Neuronal stem cell (in vitro differentiated cells): Measurements from ENCODE around the gene MTA3.

Source experiments
- DNase-seq: peaks from one replicate; pipeline ENCODE4 v3.0.0-alpha.2; 2013; ENCODE audit warnings: low spot score
- H2AFZ ChIP-seq: one replicate; pipeline ENCODE4 v1.6.1; 2013; ENCODE audit warnings: mild to moderate bottlenecking, low read length, inconsistent platforms
- H2AK5ac ChIP-seq: 2 replicates; pipeline ENCODE4 v1.6.1; 2013; ENCODE audit warnings: low read depth, mild to moderate bottlenecking, inconsistent platforms, low read length, moderate library complexity, mixed read lengths
- H2BK120ac ChIP-seq: 2 replicates; pipeline ENCODE4 v1.6.1; 2013; ENCODE audit warnings: low read depth, mild to moderate bottlenecking, inconsistent platforms, low read length, moderate library complexity, mixed read lengths
- H2BK12ac ChIP-seq: one replicate; pipeline ENCODE4 v1.6.1; 2013; ENCODE audit warnings: low read length, inconsistent platforms
- H2BK15ac ChIP-seq: 2 replicates; pipeline ENCODE4 v1.6.1; 2013; ENCODE audit warnings: mild to moderate bottlenecking, low read length, inconsistent platforms, mixed read lengths
- H2BK5ac ChIP-seq: one replicate; pipeline ENCODE4 v1.6.1; 2013; ENCODE audit warnings: inconsistent platforms, mild to moderate bottlenecking, low read length, moderate library complexity
- H3K14ac ChIP-seq: one replicate; pipeline ENCODE4 v1.6.1; 2013; ENCODE audit warnings: low read length, inconsistent platforms
- H3K18ac ChIP-seq: 2 replicates; pipeline ENCODE4 v1.6.1; 2013; ENCODE audit warnings: low read length, inconsistent platforms
- H3K23ac ChIP-seq: 2 replicates; pipeline ENCODE4 v1.6.1; 2013; ENCODE audit warnings: low read depth, mild to moderate bottlenecking, mixed read lengths, low read length, inconsistent platforms; ENCODE audit not compliant: poor library complexity
- H3K27ac ChIP-seq: replicated peaks from 3 replicates; pipeline ENCODE4 v1.5.1; 2013; ENCODE audit warnings: low read length, inconsistent platforms
- H3K27me3 ChIP-seq, 3 experiments: 2 replicates each; pipeline ENCODE4 v1.6.1; 2013; ENCODE audit warnings: low read length in 3 of 3, mild to moderate bottlenecking in 2 of 3, inconsistent platforms in 1 of 3, low read depth in 1 of 3, mixed read lengths in 1 of 3, moderate library complexity in 1 of 3; ENCODE audit not compliant: control insufficient read depth in 3 of 3, insufficient read depth in 3 of 3
- H3K36me3 ChIP-seq, 2 donors: replicated peaks in 1 of 2; 2 replicates each; pipeline ENCODE4 v1.6.1; 2013; ENCODE audit warnings: low read length in 2 of 2; ENCODE audit not compliant: control insufficient read depth in 2 of 2, insufficient read depth in 2 of 2
- H3K4ac ChIP-seq: 2 replicates; pipeline ENCODE4 v1.6.1; 2013; ENCODE audit warnings: inconsistent platforms, mild to moderate bottlenecking, low read length, moderate library complexity
- H3K4me1 ChIP-seq, 2 donors: 1 replicate in 1 of 2; 2 replicates in 1 of 2; pipeline ENCODE4 v1.6.1; 2013; ENCODE audit warnings: low read length in 2 of 2, low read depth in 1 of 2; ENCODE audit not compliant: control insufficient read depth in 2 of 2, insufficient read depth in 1 of 2
- H3K4me2 ChIP-seq: one replicate; pipeline ENCODE4 v1.6.1; 2013; ENCODE audit warnings: mild to moderate bottlenecking, low read length, inconsistent platforms; ENCODE audit not compliant: insufficient read depth, poor library complexity, severe bottlenecking
- H3K4me3 ChIP-seq, 2 donors: 2 replicates each; pipeline ENCODE4 v1.5.1; 2013; ENCODE audit warnings: low read length in 2 of 2, mild to moderate bottlenecking in 2 of 2, inconsistent platforms in 1 of 2, moderate library complexity in 1 of 2
- H3K79me1 ChIP-seq: one replicate; pipeline ENCODE4 v1.6.1; 2013; ENCODE audit warnings: low read depth, mild to moderate bottlenecking, inconsistent platforms, low read length, moderate library complexity
- H3K9ac ChIP-seq: one replicate; pipeline ENCODE4 v1.6.1; 2013; ENCODE audit warnings: mild to moderate bottlenecking, low read depth, low read length, inconsistent platforms; ENCODE audit not compliant: poor library complexity
- H3K9me3 ChIP-seq, 2 donors: replicated peaks in 1 of 2; 2 replicates each; pipeline versions ENCODE3 to v1.6.1; 2013; ENCODE audit warnings: low read length in 2 of 2, mild to moderate bottlenecking in 2 of 2, inconsistent platforms in 1 of 2, low read depth in 1 of 2, mixed read lengths in 1 of 2, moderate library complexity in 1 of 2; ENCODE audit not compliant: control insufficient read depth in 2 of 2, insufficient read depth in 1 of 2
- H4K8ac ChIP-seq: one replicate; pipeline ENCODE4 v1.6.1; 2013; ENCODE audit warnings: low read depth, mild to moderate bottlenecking, inconsistent platforms, low read length, moderate library complexity
- H4K91ac ChIP-seq: one replicate; pipeline ENCODE4 v1.6.1; 2013; ENCODE audit warnings: low read length, low read depth, mild to moderate bottlenecking, inconsistent platforms; ENCODE audit not compliant: poor library complexity
- WGBS, 2 donors: extraction: QIAGEN DNeasy Blood & Tissue Kit; methylation state at CpG; one replicate each; pipeline ENCODE4 v1.1.7; 2013; ENCODE audit warnings: missing lambda C conversion rate in 2 of 2, mixed read lengths in 1 of 2; ENCODE audit not compliant: insufficient read length in 2 of 2, insufficient replicate concordance in 1 of 2; ENCODE audit errors: extremely low coverage in 2 of 2; 5-methylcytosine and 5-hydroxymethylcytosine counted together

Gene MTA3

DNA sequence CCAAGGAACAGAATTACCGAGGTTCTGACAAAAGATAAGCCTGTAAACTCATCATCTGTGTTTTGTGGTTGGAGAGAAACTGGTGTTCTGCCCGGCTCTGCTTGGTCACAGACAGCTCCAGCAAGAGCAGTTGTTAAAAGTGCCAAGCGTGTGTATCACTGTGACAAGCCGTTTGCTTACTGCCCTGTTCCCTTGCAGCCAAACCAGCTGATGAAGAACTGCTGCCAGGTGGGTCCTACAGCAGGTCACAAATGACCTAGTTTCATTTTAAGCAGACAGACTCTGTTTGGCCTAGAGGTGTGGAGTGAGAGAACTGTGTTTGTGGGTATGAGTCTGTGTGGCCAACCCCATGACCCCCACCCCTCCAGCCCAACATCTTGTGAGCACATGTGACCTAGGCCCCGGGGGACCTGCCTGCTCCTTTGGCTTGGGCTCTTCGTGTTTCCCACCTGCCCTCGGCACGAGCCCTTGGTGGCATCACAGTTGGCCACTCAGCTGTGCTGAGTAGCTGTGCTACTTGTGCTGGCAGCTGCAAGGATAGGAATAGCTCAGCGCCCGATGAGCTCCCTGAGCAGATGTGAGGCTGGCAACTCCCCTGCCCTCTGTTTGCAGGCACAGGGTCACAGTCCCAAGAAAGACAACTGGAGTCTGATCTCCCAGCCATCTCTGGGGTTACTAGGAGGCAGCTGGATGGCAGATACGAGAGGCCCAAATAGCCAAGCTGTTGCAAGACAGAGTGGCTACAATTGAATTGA is 185.8 kb downstream of the MTA3 start:
- Histone ChIP-seq H3K4ac (no peak overlapping the region), H2BK12ac (no peak overlapping the region), H3K9me3 (peaks cover 0 to 2% of the 10 kb centered on the region in 2 donors), H3K36me3 (peaks cover 2 to 7% of the 10 kb centered on the region in 2 donors), H3K4me3 (no peak overlapping the region), H3K27me3 (no peaks in the 10 kb centered on the region), H2BK5ac (no peak overlapping the region), H3K18ac (no peak overlapping the region), H2AFZ (no peak overlapping the region), H2BK120ac (no peak overlapping the region), H4K91ac (no peak overlapping the region), H2AK5ac (no peak overlapping the region), H3K27ac (no peak overlapping the region), H3K4me1 (peaks cover 0 to 2% of the 10 kb centered on the region in 2 donors), H3K4me2 (no peak overlapping the region), H4K8ac (no peak overlapping the region), H3K23ac (no peak overlapping the region), H3K79me1 (no peaks in the 10 kb centered on the region), H3K9ac (no peak overlapping the region), H2BK15ac (no peak overlapping the region), H3K14ac (no peak overlapping the region)
- no CpG with 5 or more reads among the region's 11 CpGs for WGBS, 2 donors
- DNase-seq: no peak

DNA sequence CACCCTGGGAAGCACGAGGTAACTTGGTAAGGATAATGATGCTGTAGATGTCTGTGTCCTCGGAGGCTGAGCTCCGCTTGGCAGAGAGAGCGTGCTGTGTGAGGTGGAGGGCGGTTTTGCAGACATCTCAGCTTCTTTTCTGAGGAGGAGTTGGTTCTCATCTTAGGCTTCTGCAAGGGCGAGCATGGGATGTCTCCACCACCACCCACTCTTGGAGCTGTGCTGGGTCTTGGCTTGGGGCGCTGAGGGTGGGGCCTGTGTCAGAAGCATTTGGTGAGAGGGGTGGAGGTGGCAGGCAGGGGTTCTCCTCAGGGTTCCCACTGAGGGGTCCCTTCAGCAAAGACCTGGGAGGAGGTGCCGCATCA is 186.3 kb downstream of the MTA3 start:
- WGBS, 2 donors: no CpG with 5 or more reads among the region's 8 CpGs

DNA sequence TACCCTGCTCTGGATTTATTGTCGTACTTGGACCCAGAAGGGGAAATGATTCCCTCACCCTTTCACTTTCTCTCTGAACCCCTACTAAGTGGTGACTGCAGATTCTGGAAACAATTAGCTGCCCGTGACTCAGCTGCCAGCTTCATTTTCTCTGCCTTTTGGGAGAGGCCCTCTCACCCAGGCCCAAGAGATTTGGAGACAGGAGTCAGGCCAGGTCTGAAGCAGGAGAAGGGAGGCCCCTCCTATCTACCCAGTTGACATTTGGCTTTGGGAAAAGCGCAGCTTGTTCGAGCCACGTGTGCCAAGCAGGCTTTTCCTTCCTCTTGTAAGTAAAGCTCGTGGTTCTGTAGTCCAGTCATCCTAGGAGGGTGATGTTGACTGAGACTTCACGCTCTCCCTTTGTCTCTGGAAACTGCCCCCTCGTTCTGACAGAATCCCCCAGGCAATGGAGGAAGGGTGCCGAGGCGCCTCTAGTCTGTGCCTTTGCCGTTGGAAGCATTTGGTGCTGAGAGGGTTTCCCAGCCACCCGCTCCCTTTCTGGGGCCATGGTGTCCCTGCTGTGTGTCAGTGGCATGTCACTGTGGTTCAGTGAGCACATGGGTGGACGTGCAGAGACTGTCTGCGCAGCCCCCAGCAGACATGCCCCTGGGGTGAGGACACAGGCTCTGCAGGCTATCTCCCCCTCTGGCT is 186.9 kb downstream of the MTA3 start:
- Histone ChIP-seq H3K27me3 (no peaks in the 10 kb centered on the region), H3K9ac (no peak overlapping the region), H3K9me3 (peaks cover 0 to 2% of the 10 kb centered on the region in 2 donors), H3K36me3 (peaks cover 2 to 7% of the 10 kb centered on the region in 2 donors), H4K8ac (no peak overlapping the region), H2BK120ac (no peak overlapping the region), H3K18ac (no peak overlapping the region), H3K23ac (no peak overlapping the region), H2AK5ac (no peak overlapping the region), H3K79me1 (no peaks in the 10 kb centered on the region), H4K91ac (no peak overlapping the region), H3K14ac (no peak overlapping the region), H3K4ac (no peak overlapping the region), H2BK5ac (no peak overlapping the region), H2BK12ac (no peak overlapping the region), H2BK15ac (no peak overlapping the region), H3K27ac (no peak overlapping the region), H3K4me2 (no peak overlapping the region), H2AFZ (no peak overlapping the region), H3K4me3 (no peak overlapping the region), H3K4me1 (peaks cover 0 to 2% of the 10 kb centered on the region in 2 donors)
- DNase-seq: no peak
- whole genome bisulfite sequencing, 2 donors: no CpG with 5 or more reads among the region's 14 CpGs

More for the DNA sequence above, 186.3 kb downstream of the MTA3 start:
- Histone ChIP-seq H3K4ac (no peak overlapping the region), H3K9ac (no peak overlapping the region), H3K4me2 (no peak overlapping the region), H2BK15ac (no peak overlapping the region), H3K18ac (no peak overlapping the region), H3K9me3 (peaks cover 0 to 2% of the 10 kb centered on the region in 2 donors), H2AFZ (no peak overlapping the region), H3K27ac (no peak overlapping the region), H2AK5ac (no peak overlapping the region), H3K27me3 (no peaks in the 10 kb centered on the region), H2BK120ac (no peak overlapping the region), H4K91ac (no peak overlapping the region), H2BK5ac (no peak overlapping the region), H3K36me3 (peaks cover 2 to 7% of the 10 kb centered on the region in 2 donors), H4K8ac (no peak overlapping the region), H3K79me1 (no peaks in the 10 kb centered on the region), H2BK12ac (no peak overlapping the region), H3K23ac (no peak overlapping the region), H3K4me3 (no peak overlapping the region), H3K4me1 (peaks cover 0 to 2% of the 10 kb centered on the region in 2 donors), H3K14ac (no peak overlapping the region)
- no peak for DNase-seq

DNA sequence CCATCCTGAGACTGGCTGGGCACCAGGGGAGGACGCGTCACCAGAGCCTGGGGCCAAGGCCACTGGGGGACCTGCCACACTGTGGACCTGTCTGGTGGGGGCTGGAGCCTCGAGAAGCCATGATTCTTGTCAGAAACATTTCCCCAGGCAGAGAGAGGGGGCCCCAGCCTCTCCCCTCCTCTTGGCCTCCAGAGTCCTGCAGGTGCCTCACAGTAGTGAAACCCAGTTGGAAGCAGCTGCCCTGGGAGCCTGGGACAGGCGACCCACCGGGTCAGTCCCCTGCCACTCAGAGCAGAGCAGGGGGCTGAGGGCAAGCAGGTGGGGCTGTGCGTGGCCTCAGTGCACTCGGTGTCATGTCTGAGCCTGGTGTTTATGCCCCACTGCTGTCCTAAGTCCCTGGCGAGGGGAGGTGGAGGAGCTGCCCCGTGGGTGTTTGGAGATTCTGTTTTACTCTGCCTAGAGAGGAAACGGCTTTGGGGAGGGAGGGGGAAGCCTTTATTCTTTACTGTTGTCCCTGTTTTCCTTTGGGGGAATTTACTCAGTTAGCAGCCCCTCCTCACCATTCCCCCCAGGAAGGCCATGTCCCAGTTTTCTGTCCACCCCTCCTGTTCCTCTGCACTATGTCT is 187.8 kb downstream of the MTA3 start:
- Histone ChIP-seq H2BK15ac (no peak overlapping the region), H3K27me3 (no peaks in the 10 kb centered on the region), H3K4me2 (no peak overlapping the region), H3K79me1 (no peaks in the 10 kb centered on the region), H2AK5ac (no peak overlapping the region), H3K9ac (no peak overlapping the region), H2BK120ac (no peak overlapping the region), H3K27ac (no peak overlapping the region), H3K18ac (no peak overlapping the region), H3K4me1 (peaks cover 0 to 2% of the 10 kb centered on the region in 2 donors), H3K4me3 (no peak overlapping the region), H2BK5ac (no peak overlapping the region), H4K91ac (no peak overlapping the region), H3K9me3 (peaks cover 0 to 2% of the 10 kb centered on the region in 2 donors), H2AFZ (no peak overlapping the region), H3K36me3 (peaks cover 2 to 7% of the 10 kb centered on the region in 2 donors), H4K8ac (no peak overlapping the region), H3K14ac (no peak overlapping the region), H3K23ac (peak overlapping the region; percentile 62), H2BK12ac (no peak overlapping the region), H3K4ac (no peak overlapping the region)
- WGBS, 2 donors: no CpG with 5 or more reads among the region's 10 CpGs
- DNase-seq: no peak
